HEK293 (cell line): Measurements from ENCODE around the gene CAMSAP3.

Source experiments
- OVOL3 ChIP-seq: fragments of 450-650 bp; formaldehyde crosslinking; IDR thresholded peaks from 2 replicates; pipeline ENCODE4 v1.5.1; 2016; ENCODE audit warnings: missing biosample characterization, missing genetic modification characterization
- ZNF248 ChIP-seq: fragments of 450-650 bp; formaldehyde crosslinking; IDR thresholded peaks from 2 replicates; pipeline ENCODE4 v1.5.1; 2017; ENCODE audit warnings: missing biosample characterization, missing genetic modification characterization
- ZNF274 ChIP-seq, 2 experiments: fragments of 200-500 bp in 1 of 2; fragments of 450-650 bp in 1 of 2; sonication (Bioruptor generic) in 1 of 2; formaldehyde crosslinking in 1 of 2; IDR thresholded peaks; 2 replicates each; pipeline versions ENCODE4 v1.5.1 to v1.6.1; 2014 to 2016; ENCODE audit warnings: borderline replicate concordance in 1 of 2, inconsistent platforms in 1 of 2, low read length in 1 of 2, missing biosample characterization in 1 of 2, missing genetic modification characterization in 1 of 2
- ZNF654 ChIP-seq: fragments of 450-650 bp; formaldehyde crosslinking; IDR thresholded peaks from 2 replicates; pipeline ENCODE4 v1.5.1; 2016; ENCODE audit warnings: low read depth, missing biosample characterization, missing genetic modification characterization

GRCh38 chr19:7602240-7602934 is 6.7 kb downstream of the CAMSAP3 start:
- TF ChIP-seq ZNF248 (tag by site-specific recombination) (no peak), ZNF274 (IDR thresholded peaks at IDR 0.05; ENCODE audit: low read length) (no peak), ZNF274 (tag by site-specific recombination; IDR thresholded peaks at IDR 0.05; ENCODE audit: borderline replicate concordance) (no peak), ZNF654 (tag by site-specific recombination) (no peak), OVOL3 (no peak)
